ENCODE results near the gene TPM3. TPM values are rescaled to one million over a fixed set of nuclear protein-coding genes. Genes with fewer than 3 reads are reported as not detected.
"Not testable (repeated sequence)": the region's sequence is repeated elsewhere in the genome, so short reads cannot be mapped to it uniquely, and the experiment has no call there.

The TPM3 gene
- total and polyA plus RNA-seq, 2 experiments from 2014 or later: 120 to 139 TPM

DNA sequence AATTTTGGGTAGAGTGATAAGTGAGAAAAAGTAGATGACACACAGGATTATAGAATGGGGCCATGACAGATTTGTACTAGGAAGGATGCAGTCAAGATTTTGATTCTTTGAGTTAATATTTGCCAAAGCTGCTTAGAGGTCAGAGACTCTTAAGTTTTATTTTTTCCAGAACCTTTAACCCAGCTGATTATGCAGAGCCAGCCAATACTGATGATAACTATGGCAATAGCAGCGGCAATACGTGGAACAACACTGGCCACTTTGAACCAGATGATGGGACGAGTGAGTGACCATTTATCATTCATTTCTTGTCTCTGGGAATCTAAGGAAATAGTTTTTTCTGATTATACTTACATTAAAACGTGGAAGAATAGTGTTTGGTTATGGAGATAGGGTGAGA lies 45.0 kb upstream of the TPM3 start:
- H3K27ac ChIP-seq: no peak overlapping the region
- H3K4me3 ChIP-seq: no peak overlapping the region
- no peaks in the 10 kb centered on the region for H3K27me3 ChIP-seq
- TF ChIP-seq, protein P1, sequence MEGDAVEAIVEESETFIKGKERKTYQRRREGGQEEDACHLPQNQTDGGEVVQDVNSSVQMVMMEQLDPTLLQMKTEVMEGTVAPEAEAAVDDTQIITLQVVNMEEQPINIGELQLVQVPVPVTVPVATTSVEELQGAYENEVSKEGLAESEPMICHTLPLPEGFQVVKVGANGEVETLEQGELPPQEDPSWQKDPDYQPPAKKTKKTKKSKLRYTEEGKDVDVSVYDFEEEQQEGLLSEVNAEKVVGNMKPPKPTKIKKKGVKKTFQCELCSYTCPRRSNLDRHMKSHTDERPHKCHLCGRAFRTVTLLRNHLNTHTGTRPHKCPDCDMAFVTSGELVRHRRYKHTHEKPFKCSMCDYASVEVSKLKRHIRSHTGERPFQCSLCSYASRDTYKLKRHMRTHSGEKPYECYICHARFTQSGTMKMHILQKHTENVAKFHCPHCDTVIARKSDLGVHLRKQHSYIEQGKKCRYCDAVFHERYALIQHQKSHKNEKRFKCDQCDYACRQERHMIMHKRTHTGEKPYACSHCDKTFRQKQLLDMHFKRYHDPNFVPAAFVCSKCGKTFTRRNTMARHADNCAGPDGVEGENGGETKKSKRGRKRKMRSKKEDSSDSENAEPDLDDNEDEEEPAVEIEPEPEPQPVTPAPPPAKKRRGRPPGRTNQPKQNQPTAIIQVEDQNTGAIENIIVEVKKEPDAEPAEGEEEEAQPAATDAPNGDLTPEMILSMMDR (IDR thresholded peaks at IDR 0.05; ENCODE audit: low read depth, low read length): no peak
- no peaks in the 10 kb centered on the region for H3K4me1 ChIP-seq (ENCODE audit: low read depth)
- H3K9me3 ChIP-seq (ENCODE audit: low read depth): no peaks in the 10 kb centered on the region
- peaks cover 84% of the 10 kb centered on the region for H3K36me3 ChIP-seq
- no peak for DNase-seq (ENCODE audit: low read depth in 1 of 2, low spot score in 1 of 2)

DNA sequence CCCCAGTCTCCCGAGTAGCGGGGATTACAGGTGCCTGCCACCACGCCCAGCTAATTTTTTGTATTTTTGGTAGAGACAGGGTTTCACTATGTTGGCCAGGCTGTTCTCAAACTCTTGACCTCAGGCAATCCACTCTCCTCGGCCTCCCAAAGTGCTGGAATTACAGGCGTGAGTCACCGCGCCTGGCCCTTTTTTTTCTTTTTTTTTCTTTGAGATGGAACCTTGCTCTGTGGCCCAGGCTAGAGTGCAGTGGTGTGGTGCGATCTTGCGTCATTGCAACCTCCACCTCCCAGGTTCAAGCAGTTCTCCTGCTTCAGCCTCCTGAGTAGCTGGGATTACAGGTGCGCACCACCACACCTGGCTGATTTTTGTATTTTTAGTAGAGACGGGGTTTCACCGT lies 41.2 kb upstream of the TPM3 start:
- DNase-seq (ENCODE audit: low read depth in 1 of 2, low spot score in 1 of 2); H3K9me3 ChIP-seq (ENCODE audit: low read depth); H3K27ac ChIP-seq; H3K4me3 ChIP-seq; H3K4me1 ChIP-seq (ENCODE audit: low read depth); H3K27me3 ChIP-seq: not testable (repeated sequence)
- peaks cover 87% of the 10 kb centered on the region for H3K36me3 ChIP-seq

DNA sequence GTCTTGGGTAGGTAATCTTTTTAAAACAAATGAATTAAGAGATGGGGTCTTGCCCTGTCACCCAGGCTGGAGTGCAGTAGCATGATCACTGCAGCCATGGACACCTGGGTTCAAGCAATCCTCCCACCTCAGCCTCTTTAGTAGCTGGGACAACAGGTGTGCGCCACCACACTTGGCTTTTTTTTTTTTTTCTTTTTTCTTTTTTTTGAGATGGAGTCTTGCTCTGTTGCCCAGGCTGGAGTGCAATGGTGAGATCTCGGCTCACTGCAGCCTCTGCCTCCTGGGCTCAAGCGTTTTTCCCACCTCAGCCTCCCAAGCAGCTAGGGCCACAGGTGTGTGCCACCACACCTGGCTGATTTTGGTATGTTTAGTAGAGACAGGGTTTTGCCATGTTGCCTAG lies 39.2 kb upstream of the TPM3 start:
- H3K4me1 ChIP-seq (ENCODE audit: low read depth); H3K9me3 ChIP-seq (ENCODE audit: low read depth); DNase-seq (ENCODE audit: low read depth in 1 of 2, low spot score in 1 of 2); H3K27ac ChIP-seq; H3K27me3 ChIP-seq; H3K4me3 ChIP-seq: not testable (repeated sequence)
- peaks cover 84% of the 10 kb centered on the region for H3K36me3 ChIP-seq

DNA sequence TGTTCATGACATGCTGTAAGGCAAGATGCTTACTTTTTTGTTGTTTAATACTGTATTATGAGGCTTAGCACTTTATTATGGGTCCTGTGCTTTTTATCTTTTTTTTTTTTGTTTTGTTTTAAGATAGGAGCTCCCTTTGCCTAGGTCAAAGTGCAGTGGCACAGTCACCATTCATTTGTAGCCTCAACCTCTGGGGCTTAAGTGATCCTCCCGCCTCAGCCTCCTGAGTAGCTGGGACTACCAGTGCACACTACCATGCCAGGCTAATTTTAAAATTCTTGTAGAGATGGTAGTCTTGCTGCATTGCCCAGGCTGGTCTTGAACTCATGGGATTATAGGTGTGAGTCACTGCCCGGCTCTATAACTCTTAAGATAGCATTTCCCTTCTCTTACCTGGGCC lies 33.5 kb upstream of the TPM3 start:
- Histone ChIP-seq H3K9me3 (ENCODE audit: low read depth) (no peaks in the 10 kb centered on the region), H3K27me3 (no peaks in the 10 kb centered on the region), H3K4me1 (ENCODE audit: low read depth) (peaks cover 25% of the 10 kb centered on the region), H3K4me3 (no peak overlapping the region), H3K27ac (no peak overlapping the region), H3K36me3 (peaks cover 40% of the 10 kb centered on the region)
- DNase-seq (ENCODE audit: low read depth in 1 of 2, low spot score in 1 of 2): no peak
- TF ChIP-seq, protein P1 (IDR thresholded peaks at IDR 0.05; ENCODE audit: low read depth, low read length): no peak

DNA sequence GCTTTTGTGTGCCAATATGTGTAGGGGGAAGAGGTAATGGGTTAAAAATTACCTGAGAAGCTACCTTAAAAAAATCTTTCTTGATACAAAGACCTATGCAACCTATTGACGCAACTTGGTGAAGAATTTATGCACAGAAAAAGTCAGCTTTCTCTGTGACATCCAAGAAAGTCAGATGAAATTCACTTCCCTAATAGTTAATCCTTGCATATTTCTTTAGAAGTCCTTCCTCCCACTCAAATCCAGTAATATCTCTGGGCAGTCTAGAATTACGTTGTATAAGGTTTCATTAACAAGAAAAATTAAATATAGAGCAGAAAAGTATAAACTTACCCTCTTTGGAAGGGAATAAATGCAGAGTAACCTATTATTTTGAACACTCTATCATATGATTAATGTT lies 31.7 kb upstream of the TPM3 start:
- Histone ChIP-seq H3K9me3 (ENCODE audit: low read depth) (no peaks in the 10 kb centered on the region), H3K4me1 (ENCODE audit: low read depth) (peaks cover 32% of the 10 kb centered on the region), H3K4me3 (no peak overlapping the region), H3K36me3 (peaks cover 25% of the 10 kb centered on the region), H3K27ac (peak overlapping the region; percentile 56), H3K27me3 (no peaks in the 10 kb centered on the region)
- DNase-seq (ENCODE audit: low read depth in 1 of 2, low spot score in 1 of 2): no peak
- TF ChIP-seq, protein P1 (IDR thresholded peaks at IDR 0.05; ENCODE audit: low read depth, low read length): no peak

DNA sequence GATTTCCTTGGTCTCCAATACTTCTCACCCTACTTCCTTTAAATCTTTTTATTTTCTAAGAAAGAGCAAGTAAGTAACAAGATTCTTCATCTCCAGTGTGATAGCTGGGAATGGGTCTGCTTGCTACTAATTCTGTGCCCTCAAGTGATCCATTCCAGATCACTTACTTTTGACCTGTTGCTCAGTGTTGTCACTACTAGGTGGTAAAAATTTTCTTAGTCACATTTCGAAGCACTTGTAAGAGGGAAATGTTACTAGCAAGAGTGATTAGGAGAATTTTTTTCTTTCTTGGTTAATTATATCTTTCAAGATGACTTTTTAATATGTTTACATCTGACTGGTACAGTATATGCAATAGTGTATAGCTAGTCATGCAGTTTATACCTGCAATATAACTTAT lies 31.0 kb upstream of the TPM3 start:
- TF ChIP-seq, protein P1 (IDR thresholded peaks at IDR 0.05; ENCODE audit: low read depth, low read length): no peak
- no peaks in the 10 kb centered on the region for H3K27me3 ChIP-seq
- no peaks in the 10 kb centered on the region for H3K9me3 ChIP-seq (ENCODE audit: low read depth)
- peak overlapping the region; percentile 62 for H3K4me3 ChIP-seq
- no peak for DNase-seq (ENCODE audit: low read depth in 1 of 2, low spot score in 1 of 2)
- H3K4me1 ChIP-seq (ENCODE audit: low read depth): peaks cover 35% of the 10 kb centered on the region
- peak overlapping the region; percentile 19 for H3K27ac ChIP-seq
- peaks cover 26% of the 10 kb centered on the region for H3K36me3 ChIP-seq

DNA sequence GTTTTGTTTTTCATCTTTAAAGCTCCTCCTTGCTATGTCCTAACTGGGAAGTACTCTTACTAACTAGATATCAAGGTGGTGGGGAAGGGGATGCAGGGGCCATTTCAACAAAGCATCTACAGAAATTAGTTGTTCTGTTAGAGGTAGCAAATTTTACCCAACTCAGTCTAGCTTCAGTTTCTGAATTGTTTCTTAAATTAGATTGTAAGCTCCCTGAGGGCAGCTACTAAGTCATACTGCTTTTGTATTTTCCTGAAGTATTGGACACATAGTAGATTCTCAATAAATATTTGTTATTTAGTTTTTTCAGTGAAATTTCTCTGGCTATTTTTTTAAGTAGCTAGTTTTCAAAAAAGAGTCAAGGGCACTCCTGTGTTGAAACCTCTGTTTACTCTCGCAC lies 30.6 kb upstream of the TPM3 start:
- Histone ChIP-seq H3K27me3 (no peaks in the 10 kb centered on the region), H3K4me1 (ENCODE audit: low read depth) (peaks cover 35% of the 10 kb centered on the region), H3K27ac (peak overlapping the region; percentile 97), H3K36me3 (peaks cover 24% of the 10 kb centered on the region), H3K9me3 (ENCODE audit: low read depth) (no peaks in the 10 kb centered on the region), H3K4me3 (peak overlapping the region; percentile 62)
- TF ChIP-seq, protein P1 (IDR thresholded peaks at IDR 0.05; ENCODE audit: low read depth, low read length): no peak
- peak in 1 of 2 donors; percentile 15 for DNase-seq (ENCODE audit: low read depth in 1 of 2, low spot score in 1 of 2)
